Globus pallidus (tissue), 1 donor: ENCODE results near the gene KLHL35.

Experiments used
- DNase-seq: peaks from one replicate; pipeline ENCODE4 v3.0.0-alpha.2; 2015; ENCODE audit warnings: low spot score

The KLHL35 gene

GRCh38 chr11:75441804-75442132, 8.8 kb upstream of the KLHL35 start:
- no peak for DNase-seq

GRCh38 chr11:75440960-75441803, 8.2 kb upstream of the KLHL35 start:
- DNase-seq = no peak

- no peak for DNase-seq
Observed at GRCh38 chr11:75439495-75440120, 6.6 kb upstream of the KLHL35 start.

GRCh38 chr11:75439026-75439425, 6.0 kb upstream of the KLHL35 start:
- no peak for DNase-seq

- DNase-seq = no peak
Observed at GRCh38 chr11:75437966-75438659, 5.1 kb upstream of the KLHL35 start.

- DNase-seq = no peak
Observed at GRCh38 chr11:75436806-75437205, 3.8 kb upstream of the KLHL35 start.

GRCh38 chr11:75435571-75435925, 2.5 kb upstream of the KLHL35 start:
- DNase-seq = no peak

- DNase-seq = no peak
Observed at GRCh38 chr11:75434886-75435570, 2.0 kb upstream of the KLHL35 start.

- no peak for DNase-seq
Observed at GRCh38 chr11:75434051-75434450, 1.0 kb upstream of the KLHL35 start.

- DNase-seq = no peak
Observed at GRCh38 chr11:75433443-75433842, 440 bp upstream of the KLHL35 start.

GRCh38 chr11:75431533-75432525, 1.2 kb downstream of the KLHL35 start:
- DNase-seq = no peak

- no peak for DNase-seq
Observed at GRCh38 chr11:75430714-75431532, 2.1 kb downstream of the KLHL35 start.

- no peak for DNase-seq
Observed at GRCh38 chr11:75429902-75430713, 2.9 kb downstream of the KLHL35 start.

- DNase-seq = no peak
Observed at GRCh38 chr11:75429641-75429901, 3.4 kb downstream of the KLHL35 start.

GRCh38 chr11:75428989-75429640, 3.9 kb downstream of the KLHL35 start:
- DNase-seq = no peak

GRCh38 chr11:75428281-75428724, 4.7 kb downstream of the KLHL35 start:
- DNase-seq = peak; percentile 86

GRCh38 chr11:75427181-75427580, 5.8 kb downstream of the KLHL35 start:
- no peak for DNase-seq

- DNase-seq = no peak
Observed at GRCh38 chr11:75426720-75427086, 6.3 kb downstream of the KLHL35 start.

- no peak for DNase-seq
Observed at GRCh38 chr11:75425422-75425821, 7.6 kb downstream of the KLHL35 start.
